HL-60/S4 treated with retinoic acid at 250 ng/mL for 4 days and 3 days (cell line): Measurements from ENCODE around the gene CDH22.

Experiments used
- in situ Hi-C: fragments of 300-500 bp; cut with MboI; formaldehyde crosslinking; loops from 2 replicates; pipeline ENCODE4 v1.7.0; 2022; ENCODE audit warnings: low sequenced_read_pairs

Gene CDH22

GRCh38 chr20:46325789-46326188, 17.5 kb upstream of the CDH22 start:
- in situ Hi-C loops: no loop called here

DNA sequence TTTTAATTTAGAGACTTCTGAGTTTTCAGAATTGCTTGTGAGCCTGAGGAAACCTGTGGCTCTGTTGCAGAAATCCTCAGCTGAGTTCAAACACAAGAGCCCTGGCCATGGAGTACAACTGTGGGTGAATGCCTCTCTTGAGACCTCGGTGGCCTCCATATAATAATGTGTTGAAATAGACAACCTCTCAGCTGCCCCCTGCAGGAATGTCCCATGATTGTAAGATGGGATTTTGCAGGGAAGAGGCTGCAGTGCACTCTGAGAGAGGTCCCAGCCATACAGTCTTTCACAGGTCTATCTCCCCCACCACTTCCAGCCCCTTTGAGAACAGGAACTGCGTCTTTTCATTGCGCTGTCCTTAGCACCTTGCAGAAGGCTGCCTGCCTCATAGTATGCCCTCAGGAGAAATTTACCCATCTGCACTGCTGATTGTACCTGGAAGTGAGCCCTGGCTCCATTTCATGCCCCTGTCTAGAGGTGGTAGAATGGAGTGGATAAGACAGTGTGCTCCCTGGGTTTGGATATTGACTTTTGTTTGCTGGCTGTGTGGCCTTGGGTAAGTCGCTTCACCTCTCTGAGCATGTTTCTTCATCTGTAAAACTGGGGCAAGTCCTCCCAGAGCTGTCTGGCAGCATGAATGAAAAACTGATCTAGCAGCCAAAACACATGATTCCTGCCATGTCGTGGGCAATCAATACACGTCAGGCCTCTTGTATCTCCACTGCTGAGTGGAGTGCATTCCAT, 16.8 kb upstream of the CDH22 start:
- in situ Hi-C loops: no loop called here

GRCh38 chr20:46324379-46324778, 16.1 kb upstream of the CDH22 start:
- in situ Hi-C loops: no loop called here

DNA sequence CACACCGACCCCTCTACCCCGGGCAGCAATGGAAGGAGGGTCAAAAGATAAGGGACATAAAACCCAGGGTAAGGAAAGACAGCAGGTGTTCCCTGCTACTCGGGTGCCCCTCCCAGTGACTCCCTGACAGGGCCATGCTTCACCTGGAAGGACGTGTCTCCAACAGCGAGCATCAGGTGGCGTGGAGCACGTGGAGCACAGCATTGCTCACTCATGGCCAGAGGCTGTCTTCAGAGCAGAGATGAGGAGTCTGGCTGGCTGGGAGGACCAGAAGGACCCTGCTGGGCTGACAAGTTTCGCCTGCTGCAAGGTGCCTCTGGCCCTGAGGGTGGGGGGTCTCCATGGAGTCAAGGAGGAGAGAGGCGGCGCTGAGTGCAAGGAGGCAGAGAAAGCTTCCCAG, 15.3 kb upstream of the CDH22 start:
- in situ Hi-C loops: no loop called here

DNA sequence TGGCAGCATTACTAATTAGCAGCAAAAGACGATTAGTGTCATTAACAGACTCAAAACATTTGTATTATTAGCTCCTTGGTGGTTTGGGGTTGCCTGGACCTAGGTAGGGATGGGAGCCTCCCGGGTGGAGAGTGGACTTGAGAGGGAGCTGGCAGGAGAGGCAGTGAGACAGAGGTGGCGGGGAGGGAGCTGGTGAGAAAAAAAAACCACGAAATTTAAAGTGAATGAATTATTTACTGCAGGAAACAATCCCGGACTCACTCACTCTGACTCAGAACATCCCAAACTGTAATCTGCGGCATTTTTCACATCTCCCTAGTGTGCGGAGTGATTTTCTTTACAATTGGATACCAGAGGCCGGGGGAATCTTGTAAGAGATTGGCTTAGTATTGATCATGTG, 14.3 kb upstream of the CDH22 start:
- in situ Hi-C loops: no loop called here

DNA sequence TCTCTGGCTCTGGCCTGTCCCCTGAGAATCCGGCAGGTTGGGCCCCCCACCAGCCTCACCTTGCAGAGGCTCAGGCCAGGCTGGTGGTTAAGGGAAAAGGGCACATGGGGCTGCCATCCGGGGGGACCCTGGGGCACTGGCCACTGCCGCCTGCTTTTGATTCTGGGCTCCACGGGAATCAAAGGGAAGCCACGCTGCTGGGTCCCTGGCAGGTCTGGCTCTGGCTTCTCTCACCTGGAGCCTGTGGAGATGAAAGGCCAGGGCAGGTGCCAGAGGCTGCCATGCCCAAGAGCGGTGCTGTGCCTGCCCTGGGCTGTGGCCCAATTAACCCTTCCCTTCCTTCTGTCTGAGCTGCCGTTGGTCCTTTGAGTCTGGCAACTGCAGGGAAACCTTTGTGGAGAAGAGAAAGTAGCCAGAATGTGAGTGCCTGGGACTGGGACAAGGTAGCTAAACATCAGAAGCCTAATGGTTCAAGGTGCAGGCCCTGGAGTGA, 9.4 kb upstream of the CDH22 start:
- in situ Hi-C loops: no loop called here

- in situ Hi-C loops: no loop called here
Measured at GRCh38 chr20:46316984-46317684, 8.8 kb upstream of the CDH22 start.

- in situ Hi-C loops: no loop called here
Measured at GRCh38 chr20:46315311-46315710, 7.0 kb upstream of the CDH22 start.

DNA sequence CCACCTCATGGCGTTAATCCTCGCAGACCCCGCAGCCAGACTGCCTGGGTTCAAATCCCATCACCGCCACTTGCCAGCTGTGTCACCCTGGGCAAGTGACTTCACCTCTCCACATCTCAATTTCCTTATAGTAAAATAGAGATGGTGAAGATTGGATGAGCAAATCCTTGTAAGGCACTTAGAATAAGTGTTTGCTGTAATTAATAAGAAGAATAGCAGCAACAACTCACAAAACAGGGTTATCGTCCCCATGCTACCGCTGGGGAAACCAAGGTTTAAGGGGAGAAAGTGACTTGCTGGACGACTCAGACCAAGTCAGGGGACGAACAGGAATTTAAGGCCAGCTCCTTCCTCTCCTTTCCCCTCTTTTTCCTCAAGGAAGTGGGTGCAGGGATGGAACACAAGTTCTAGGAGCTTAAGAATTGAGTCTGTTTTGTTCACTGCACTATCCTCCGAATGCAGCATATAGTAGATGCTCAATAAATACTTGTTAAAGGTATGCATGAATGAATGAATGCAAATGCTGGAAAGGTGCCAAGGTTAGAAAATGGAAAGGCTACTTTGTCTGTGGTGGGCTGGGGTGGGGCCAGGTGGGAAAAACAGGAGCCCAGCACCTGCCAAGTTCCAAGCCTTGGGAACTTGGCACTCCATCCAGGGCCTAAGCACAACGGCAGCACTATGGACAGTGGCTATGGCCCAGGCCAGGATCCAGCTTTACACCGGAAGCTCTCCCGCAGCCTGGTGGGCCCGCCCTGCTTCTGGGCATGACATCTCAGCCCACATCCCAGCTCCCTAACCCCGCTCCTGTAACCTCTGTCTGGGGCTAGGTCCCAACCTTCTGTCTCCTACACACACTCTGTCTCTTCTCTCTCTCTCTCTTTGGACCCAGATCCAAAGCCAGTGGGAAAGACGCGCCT, 4.9 kb upstream of the CDH22 start:
- in situ Hi-C loops: no loop called here

GRCh38 chr20:46312075-46312944, 4.0 kb upstream of the CDH22 start:
- in situ Hi-C loops: no loop called here

GRCh38 chr20:46311719-46312074, 3.4 kb upstream of the CDH22 start:
- in situ Hi-C loops: no loop called here

GRCh38 chr20:46311039-46311650, 2.8 kb upstream of the CDH22 start:
- in situ Hi-C loops: no loop called here

- in situ Hi-C loops: no loop called here
Measured at GRCh38 chr20:46309945-46310344, 1.6 kb upstream of the CDH22 start.

DNA sequence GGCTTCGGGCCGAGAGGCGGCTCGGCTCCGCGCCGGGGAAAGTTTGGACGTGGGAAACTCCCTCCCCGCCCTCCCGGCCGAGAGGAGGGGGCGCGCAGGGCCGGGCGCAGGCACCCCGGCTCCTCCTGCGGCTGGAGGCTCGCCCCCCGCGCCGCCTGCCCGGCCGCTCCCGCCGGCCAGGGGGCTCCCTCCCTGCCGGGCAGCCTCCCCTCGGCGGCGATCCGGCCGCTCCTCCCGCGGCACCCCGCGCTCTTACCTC, 370 bp downstream of the CDH22 start:
- in situ Hi-C loops: no loop called here

DNA sequence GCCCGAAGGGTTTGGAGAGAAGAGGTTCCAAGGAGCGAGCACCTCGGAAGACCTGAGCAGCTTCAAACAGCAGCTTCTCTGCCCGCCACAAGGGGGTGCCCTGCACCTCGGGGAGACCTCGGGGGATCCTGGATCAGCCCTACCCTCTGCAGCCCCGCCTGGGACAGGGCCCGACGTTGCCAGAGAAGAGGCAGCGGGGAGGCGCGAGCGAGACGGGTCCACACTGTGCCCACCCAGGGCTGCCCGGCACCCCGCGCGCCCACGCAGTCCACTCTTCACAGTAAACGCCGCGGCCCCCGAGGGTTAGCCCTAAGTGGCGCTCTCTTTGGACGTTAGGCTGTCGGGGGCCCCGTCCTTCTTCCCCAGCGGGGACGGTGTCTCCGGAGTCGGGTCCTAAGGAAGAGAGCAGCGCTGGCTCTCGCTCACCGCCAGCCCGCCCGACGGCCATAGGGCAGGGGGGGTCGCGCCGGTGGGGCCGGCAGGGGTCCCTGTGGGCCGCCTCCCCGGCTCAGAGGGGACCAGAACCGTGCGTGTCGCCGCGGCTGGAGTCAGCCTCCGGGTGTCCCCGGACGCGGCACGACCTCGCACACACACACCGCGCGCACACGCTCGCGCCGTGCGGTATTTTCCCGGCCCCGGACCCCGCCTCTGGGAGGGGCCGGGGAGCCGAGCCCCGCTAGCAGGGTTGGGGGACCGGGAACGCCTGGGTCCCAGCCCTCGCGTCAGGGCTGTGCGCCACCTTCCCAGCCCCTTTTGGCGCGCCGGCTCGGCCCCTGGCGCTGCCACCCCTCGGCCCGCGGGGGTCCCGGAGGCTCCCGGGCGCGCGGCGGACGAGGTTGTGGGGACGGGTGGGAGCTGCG, 929 bp downstream of the CDH22 start:
- in situ Hi-C loops: no loop called here

GRCh38 chr20:46306743-46307138, 1.6 kb downstream of the CDH22 start:
- in situ Hi-C loops: no loop called here

- in situ Hi-C loops: no loop called here
Measured at GRCh38 chr20:46305973-46306360, 2.3 kb downstream of the CDH22 start.

DNA sequence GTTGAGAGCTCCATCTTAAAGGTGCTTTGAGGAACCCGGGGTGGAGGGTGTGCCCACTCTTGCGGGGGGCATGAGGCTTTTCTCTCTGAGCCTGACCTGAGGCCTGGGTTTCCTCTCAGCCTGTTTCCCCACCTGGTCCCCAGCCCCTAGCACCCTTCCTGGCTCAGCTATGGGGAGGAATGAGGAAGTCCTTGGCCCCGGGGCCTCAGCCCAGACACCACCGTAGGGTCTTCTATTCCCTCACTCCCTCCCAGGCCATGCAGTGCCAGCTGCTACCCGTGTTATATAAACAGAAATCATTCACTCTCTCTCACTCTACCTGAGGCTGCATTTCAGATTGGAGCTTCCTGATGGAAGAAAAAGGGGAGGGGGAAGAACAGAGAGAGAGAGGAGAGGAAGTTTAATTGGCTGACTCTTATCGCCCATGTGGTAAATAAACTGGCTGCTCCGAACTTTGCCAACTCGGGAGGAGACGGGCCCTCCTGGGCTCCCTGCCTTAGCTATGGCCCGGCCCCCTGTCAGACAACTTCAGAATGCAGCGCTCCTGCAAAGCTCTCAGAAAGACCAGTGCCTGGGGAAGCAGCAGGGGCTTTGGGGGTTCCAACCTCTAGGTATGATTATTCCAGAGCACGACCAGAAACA, 2.8 kb downstream of the CDH22 start:
- in situ Hi-C loops: no loop called here

DNA sequence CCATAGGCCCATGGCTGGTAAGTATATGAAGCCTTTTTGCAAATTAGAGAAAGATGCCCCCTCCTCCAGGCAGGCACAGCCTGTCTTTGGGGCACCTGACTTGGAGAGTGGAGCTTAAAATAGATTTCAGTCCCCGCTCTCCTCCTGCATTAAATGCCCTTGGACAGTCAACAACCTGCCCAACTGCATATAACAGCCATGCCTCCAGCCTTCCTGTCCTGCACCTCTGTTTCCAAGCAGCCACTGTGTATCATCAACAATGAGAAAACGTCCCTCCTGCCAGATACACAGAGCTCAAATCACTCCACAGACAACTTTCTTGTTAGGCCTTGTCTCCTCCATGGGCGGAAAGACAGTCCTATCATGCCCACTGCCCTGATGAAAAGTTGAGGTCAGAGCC, 3.4 kb downstream of the CDH22 start:
- in situ Hi-C loops: no loop called here
